ENCODE results near the gene RAD9A.

The RAD9A gene

GRCh38 chr11:67375320-67376055 lies 16.3 kb upstream of the RAD9A start:
- no peak for DNase-seq

GRCh38 chr11:67376063-67376820 lies 15.5 kb upstream of the RAD9A start:
- no peak for DNase-seq

- DNase-seq, result no peak
Measured at GRCh38 chr11:67376873-67377808, 14.6 kb upstream of the RAD9A start.

GRCh38 chr11:67378544-67378943 lies 13.2 kb upstream of the RAD9A start:
- no peak for DNase-seq

GRCh38 chr11:67379061-67380058 lies 12.4 kb upstream of the RAD9A start:
- no peak for DNase-seq

GRCh38 chr11:67381244-67381972 lies 10.4 kb upstream of the RAD9A start:
- DNase-seq, result no peak

- DNase-seq, result peak; percentile 86
Measured at GRCh38 chr11:67382276-67383136, 9.3 kb upstream of the RAD9A start.

GRCh38 chr11:67384851-67385366 lies 6.9 kb upstream of the RAD9A start:
- DNase-seq, result no peak

GRCh38 chr11:67387069-67387468 lies 4.7 kb upstream of the RAD9A start:
- no peak for DNase-seq

- DNase-seq, result no peak
Measured at GRCh38 chr11:67387518-67387917, 4.3 kb upstream of the RAD9A start.

GRCh38 chr11:67389477-67389876 lies 2.3 kb upstream of the RAD9A start:
- peak; percentile 65 for DNase-seq

GRCh38 chr11:67390947-67391303 lies 861 bp upstream of the RAD9A start:
- DNase-seq, result no peak

GRCh38 chr11:67392183-67392715 lies 463 bp downstream of the RAD9A start:
- DNase-seq, result no peak

- DNase-seq, result no peak
Measured at GRCh38 chr11:67393437-67393836, 1.7 kb downstream of the RAD9A start.

GRCh38 chr11:67393990-67394389 lies 2.2 kb downstream of the RAD9A start:
- no peak for DNase-seq

- DNase-seq, result no peak
Measured at GRCh38 chr11:67395555-67396258, 3.9 kb downstream of the RAD9A start.

- DNase-seq, result no peak
Measured at GRCh38 chr11:67396259-67396581, 4.4 kb downstream of the RAD9A start.

- no peak for DNase-seq
Measured at GRCh38 chr11:67396587-67397389, 5.0 kb downstream of the RAD9A start.

All from activated naive CD4-positive, alpha-beta T cell treated with Interleukin-2 at 50 U/mL for 16 hours (primary cell).